ENCODE data around the gene STXBP2.
"Not testable (repeated sequence)": the region's sequence is repeated elsewhere in the genome, so short reads cannot be mapped to it uniquely, and the experiment has no call there.

Gene STXBP2

GRCh38 chr19:7635670-7636069 lies 1.2 kb upstream of the STXBP2 start:
- DNase-seq, result no peak

GRCh38 chr19:7636317-7636690 lies 606 bp upstream of the STXBP2 start:
- DNase-seq, result no peak

DNA sequence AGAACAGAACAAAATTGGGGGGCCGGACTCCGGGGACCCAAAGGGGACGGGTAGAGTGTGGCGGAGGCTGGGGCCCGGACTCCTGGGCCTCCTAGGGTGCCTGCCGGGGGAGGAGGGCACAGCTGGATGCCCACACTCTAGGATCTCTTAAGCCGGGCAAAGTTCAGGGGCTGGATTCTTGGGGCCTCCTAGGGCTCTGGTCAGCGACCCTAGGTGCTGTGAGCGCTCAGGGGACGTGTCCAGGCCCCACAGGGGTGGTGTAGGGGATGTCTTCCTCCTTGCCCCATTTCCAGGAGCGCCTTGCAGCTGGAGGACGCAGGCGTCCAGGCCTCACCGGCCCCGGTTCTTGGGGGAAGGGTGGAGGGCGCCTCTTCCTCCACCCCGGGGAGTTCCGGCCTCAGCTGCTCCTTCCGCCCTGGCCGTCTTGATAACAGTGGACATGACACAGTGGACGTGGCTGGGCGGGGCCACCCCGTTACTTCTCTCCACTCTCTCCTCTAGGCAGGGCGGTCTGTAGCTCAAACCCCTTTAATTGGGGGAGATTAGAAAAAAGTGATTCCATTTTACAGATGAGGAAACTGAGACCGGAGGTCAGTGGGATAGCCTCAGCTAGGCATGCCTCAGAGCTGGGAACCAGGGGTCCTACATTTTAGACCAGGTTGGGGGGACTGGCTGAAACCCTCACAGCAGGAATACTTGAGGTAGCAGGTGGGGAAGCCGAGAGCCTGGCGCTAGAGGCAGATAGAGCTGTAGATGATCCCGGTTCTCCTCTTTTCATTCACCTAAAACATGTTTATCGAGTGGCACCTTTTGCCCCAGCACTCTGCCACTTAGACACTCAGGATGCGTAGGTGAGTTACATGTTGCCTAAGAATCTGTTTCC lies 705 bp downstream of the STXBP2 start:
- DNase-seq, result no peak

GRCh38 chr19:7638802-7639465 lies 2.0 kb downstream of the STXBP2 start:
- DNase-seq, result no peak

DNA sequence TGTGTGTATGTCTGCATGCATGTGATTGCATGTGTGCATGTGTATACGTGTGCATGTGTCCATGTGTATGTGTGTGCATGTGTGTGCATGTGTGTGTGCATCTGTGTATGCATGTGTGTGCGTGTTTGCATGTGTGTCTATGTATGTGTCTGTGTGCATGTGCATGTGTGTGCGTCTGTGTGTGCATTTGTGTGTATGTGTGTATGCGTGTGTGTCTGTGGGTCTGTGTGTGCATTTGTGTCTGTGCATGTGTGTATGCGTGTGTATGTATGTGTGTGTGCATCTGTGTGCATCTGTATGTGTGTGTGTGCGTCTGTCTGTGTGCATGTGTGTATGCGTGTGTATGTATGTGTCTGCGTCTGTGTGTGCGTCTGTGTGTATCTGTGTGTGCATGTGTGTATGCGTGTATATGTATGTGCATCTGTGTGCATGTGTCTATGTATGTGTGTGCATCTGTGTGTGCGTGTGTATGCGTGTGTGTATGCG lies 3.0 kb downstream of the STXBP2 start:
- no peak for DNase-seq

- no peak for DNase-seq
Measured at GRCh38 chr19:7640803-7641202, 3.9 kb downstream of the STXBP2 start.

DNA sequence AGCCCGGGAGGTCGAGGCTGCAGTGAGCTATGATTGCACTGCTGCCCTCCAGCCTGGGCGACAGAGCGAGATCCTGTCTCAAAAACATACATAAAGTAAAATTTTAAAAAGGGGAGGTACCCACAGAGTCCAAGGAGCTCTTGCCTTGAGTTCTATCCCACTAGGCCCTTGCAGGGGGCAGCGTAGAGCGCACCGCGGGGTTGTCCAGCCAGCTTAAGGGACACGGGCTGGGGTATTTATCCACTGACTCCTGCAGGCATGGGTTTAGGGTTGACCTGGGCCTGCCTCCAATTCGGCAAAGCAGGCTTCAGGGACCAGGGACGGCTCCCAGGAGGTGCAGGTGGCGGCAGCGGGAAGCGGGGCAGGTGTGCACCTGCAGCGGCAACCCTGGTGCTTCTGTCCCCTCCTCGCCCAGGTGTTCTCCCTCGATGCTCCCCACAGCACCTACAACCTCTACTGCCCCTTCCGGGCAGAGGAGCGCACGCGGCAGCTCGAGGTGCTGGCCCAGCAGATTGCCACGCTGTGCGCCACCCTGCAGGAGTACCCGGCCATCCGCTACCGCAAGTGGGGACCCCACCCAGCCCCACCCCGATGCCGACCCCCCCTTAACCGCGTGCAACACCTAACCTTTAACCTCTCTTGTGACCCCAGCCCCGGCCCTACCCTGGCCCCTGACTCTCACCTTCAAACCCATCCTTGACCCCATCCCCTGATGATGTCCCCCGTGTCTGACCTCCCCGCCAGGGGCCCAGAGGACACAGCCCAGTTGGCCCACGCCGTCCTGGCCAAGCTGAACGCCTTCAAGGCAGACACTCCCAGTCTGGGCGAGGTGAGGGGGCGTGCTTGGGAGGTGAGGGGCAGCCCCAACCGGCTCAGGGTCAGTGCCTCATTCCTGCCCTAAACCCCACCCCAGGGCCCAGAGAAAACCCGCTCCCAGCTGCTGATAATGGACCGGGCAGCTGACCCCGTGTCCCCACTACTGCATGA lies 4.7 kb downstream of the STXBP2 start:
- DNase-seq, result no peak

- DNase-seq, result no peak
Measured at GRCh38 chr19:7642295-7643030, 5.6 kb downstream of the STXBP2 start.

DNA sequence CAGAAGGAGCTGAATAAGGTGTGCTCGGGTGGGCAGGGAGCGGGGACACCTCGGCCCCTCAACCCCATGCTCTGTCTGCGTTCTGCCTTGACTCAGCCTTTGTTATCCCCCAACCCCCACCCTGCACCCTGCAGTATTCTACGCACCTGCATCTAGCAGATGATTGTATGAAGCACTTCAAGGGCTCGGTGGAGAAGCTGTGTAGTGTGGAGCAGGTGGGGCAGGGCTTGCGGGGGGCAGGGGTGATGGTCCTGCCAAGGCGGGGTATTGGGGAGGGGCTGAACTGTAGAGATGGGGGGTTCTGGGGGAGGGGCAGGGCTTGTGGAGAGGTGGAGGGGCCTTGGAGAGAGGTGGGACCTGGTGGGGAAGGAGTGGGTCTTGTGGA lies 6.1 kb downstream of the STXBP2 start:
- no peak for DNase-seq

- not testable (repeated sequence) for DNase-seq
Measured at GRCh38 chr19:7643629-7644549, 7.0 kb downstream of the STXBP2 start.

DNA sequence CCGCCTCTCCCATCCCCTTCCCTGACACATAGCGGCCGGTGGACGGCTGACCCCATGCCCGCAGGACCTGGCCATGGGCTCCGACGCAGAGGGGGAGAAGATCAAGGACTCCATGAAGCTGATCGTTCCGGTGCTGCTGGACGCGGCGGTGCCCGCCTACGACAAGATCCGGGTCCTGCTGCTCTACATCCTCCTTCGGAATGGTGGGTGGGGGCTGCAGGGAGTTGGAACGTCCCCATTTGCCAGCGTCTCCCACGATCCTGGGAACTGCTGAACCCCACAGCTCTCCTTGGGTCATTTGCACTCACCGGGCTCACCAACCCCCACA lies 7.6 kb downstream of the STXBP2 start:
- DNase-seq, result no peak

GRCh38 chr19:7645163-7645562 lies 8.3 kb downstream of the STXBP2 start:
- DNase-seq, result no peak

- no peak for DNase-seq
Measured at GRCh38 chr19:7645656-7646425, 8.9 kb downstream of the STXBP2 start.

- DNase-seq, result no peak
Measured at GRCh38 chr19:7646426-7646700, 9.5 kb downstream of the STXBP2 start.

- no peak for DNase-seq
Measured at GRCh38 chr19:7647156-7647555, 10.2 kb downstream of the STXBP2 start.

DNA sequence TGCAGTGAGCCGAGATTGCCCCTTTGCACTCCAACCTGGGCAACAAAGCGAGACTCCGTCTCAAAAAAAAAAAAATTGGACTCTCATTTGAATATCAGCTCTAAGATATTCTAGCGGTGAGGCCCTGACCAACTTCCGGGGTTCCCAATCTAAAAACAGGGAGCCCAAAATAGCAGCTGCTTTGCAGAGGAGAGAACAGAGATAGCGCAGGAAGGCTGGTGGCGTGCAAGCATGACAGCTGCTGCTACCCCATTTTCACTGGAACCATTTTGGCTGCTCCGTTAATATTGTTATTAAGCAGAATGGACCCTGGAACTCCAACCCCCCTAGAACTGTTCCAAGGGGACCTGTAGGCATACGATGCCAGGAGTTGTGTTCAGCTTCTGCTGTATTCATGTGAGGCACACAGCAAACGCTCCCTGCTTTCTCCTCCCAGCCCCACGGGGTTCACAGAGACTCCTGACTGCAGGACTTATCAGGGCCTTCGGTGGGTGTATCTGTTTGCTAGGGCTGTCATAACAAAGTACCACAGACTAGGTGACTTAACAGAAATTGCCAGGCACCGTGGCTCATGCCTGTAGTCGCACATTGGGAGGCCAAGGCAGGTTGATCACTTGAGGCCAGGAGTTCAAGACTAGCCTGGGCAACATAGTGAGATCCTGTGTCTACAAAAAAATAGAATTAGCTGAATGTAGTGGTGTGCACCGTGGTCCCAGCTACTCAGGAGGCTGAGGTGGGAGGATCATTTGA lies 11.5 kb downstream of the STXBP2 start:
- DNase-seq, result no peak

GRCh38 chr19:7650148-7650547 lies 13.2 kb downstream of the STXBP2 start:
- DNase-seq, result no peak

GRCh38 chr19:7652061-7652641 lies 15.2 kb downstream of the STXBP2 start:
- no peak for DNase-seq

DNA sequence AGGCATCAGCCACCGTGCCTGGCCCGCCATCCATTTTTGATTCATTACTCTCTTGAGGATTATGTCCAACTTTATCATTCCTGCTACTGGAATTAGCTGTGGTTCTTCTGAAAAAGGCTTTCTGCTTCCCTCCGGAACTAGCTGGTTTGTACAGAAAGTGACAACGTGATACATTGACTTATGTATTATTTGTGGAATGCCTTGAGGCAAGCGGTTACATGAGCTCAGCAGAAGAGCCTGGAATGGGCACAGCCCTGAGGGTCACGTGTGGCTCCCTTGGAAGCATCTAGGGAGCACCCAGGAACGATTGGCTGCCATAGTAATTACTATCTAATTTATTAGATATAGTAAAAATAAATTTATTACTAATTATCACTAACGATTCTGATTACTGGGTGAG lies 17.5 kb downstream of the STXBP2 start:
- no peak for DNase-seq

DNA sequence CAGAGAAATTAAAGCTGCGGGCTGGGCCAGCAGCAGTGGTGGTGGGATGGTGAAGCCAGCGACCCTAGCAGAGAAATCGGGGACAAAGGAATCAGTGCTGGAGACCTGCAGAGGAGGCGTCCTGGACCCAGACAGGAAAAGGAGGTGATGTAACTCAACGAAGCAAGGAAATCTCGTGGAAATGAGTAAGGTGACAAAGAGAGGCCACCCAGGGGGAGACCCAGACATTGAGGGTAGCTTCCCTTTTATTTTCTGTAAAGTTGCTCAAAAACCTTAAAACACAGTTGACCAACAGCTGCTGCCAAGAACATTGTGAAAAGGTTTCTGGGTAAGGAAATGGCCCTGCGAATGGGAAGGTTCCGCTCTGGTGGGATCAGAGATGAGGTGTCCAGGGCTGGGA lies 18.7 kb downstream of the STXBP2 start:
- no peak for DNase-seq
